Skeletal muscle tissue (tissue), 4 donors: ENCODE data around the gene VAV3. TPM values are rescaled to one million over a fixed set of nuclear protein-coding genes. Genes with fewer than 3 reads are reported as not detected.
"Not testable (repeated sequence)": the region's sequence is repeated elsewhere in the genome, so short reads cannot be mapped to it uniquely, and the experiment has no call there.

Experiments
- H3K27ac ChIP-seq: one replicate; pipeline ENCODE4 v1.7.0; 2013; ENCODE audit warnings: mild to moderate bottlenecking, low read depth, low read length, inconsistent platforms
- H3K27me3 ChIP-seq, 3 donors: one replicate each; pipeline ENCODE4 v1.7.0; 2013; ENCODE audit warnings: low read length in 3 of 3; ENCODE audit not compliant: control insufficient read depth in 3 of 3, insufficient read depth in 3 of 3
- H3K36me3 ChIP-seq, 3 donors: one replicate each; pipeline ENCODE4 v1.7.0; 2013; ENCODE audit warnings: low read length in 3 of 3; ENCODE audit not compliant: control insufficient read depth in 3 of 3, insufficient read depth in 3 of 3
- H3K4me1 ChIP-seq, 3 donors: one replicate each; pipeline ENCODE4 v1.7.0; 2013; ENCODE audit warnings: low read length in 3 of 3, mild to moderate bottlenecking in 3 of 3; ENCODE audit not compliant: control insufficient read depth in 3 of 3, insufficient read depth in 3 of 3
- H3K4me3 ChIP-seq, 3 donors: one replicate each; pipeline ENCODE4 v1.7.0; 2013; ENCODE audit warnings: low read length in 3 of 3
- H3K9ac ChIP-seq, 3 donors: one replicate each; pipeline ENCODE4 v1.7.0; 2013; ENCODE audit warnings: low read length in 3 of 3, mild to moderate bottlenecking in 3 of 3, moderate library complexity in 2 of 3, low read depth in 1 of 3
- H3K9me3 ChIP-seq, 3 donors: one replicate each; pipeline ENCODE4 v1.7.0; 2013; ENCODE audit warnings: low read length in 3 of 3; ENCODE audit not compliant: control insufficient read depth in 3 of 3
- total RNA-seq: library from RNA; depleted of rRNA; stranded (reverse); fragments of >200 nt; gene quantifications from one replicate; pipeline ENCODE4 v1.2.3, GENCODE V29; 2014
- donor health status: Osteomylitis.

Gene VAV3
- total RNA-seq, 1 donor from 2014 or later = 11.0 TPM

- H3K27ac ChIP-seq = no peak overlapping the region
- no peaks in the 10 kb centered on the region for H3K36me3 ChIP-seq
- no peak overlapping the region for H3K9ac ChIP-seq
- no peaks in the 10 kb centered on the region for H3K27me3 ChIP-seq
- H3K4me1 ChIP-seq = no peaks in the 10 kb centered on the region
- no peak overlapping the region for H3K4me3 ChIP-seq
- no peaks in the 10 kb centered on the region for H3K9me3 ChIP-seq
These were observed 261.9 kb downstream of the VAV3 start for GRCh38 chr1:107702946-107703571.

- not testable (repeated sequence) for H3K4me3 ChIP-seq, H3K9me3 ChIP-seq, H3K9ac ChIP-seq, H3K27ac ChIP-seq, H3K4me1 ChIP-seq, H3K27me3 ChIP-seq, H3K36me3 ChIP-seq
These were observed 264.3 kb downstream of the VAV3 start for GRCh38 chr1:107700651-107701050.

GRCh38 chr1:107698161-107698560 is 266.8 kb downstream of the VAV3 start:
- H3K36me3 ChIP-seq = no peaks in the 10 kb centered on the region
- no peaks in the 10 kb centered on the region for H3K27me3 ChIP-seq
- H3K4me1 ChIP-seq = no peaks in the 10 kb centered on the region
- H3K9ac ChIP-seq = no peak overlapping the region
- peaks cover 0 to 2% (median 0%) of the 10 kb centered on the region in 3 donors for H3K9me3 ChIP-seq
- no peak overlapping the region for H3K4me3 ChIP-seq
- no peak overlapping the region for H3K27ac ChIP-seq

GRCh38 chr1:107695341-107695740 is 269.6 kb downstream of the VAV3 start:
- H3K9ac ChIP-seq = no peak overlapping the region
- no peaks in the 10 kb centered on the region for H3K27me3 ChIP-seq
- H3K4me1 ChIP-seq = no peaks in the 10 kb centered on the region
- H3K27ac ChIP-seq = no peak overlapping the region
- no peak overlapping the region for H3K4me3 ChIP-seq
- no peaks in the 10 kb centered on the region for H3K36me3 ChIP-seq
- H3K9me3 ChIP-seq = peaks cover 0 to 2% (median 0%) of the 10 kb centered on the region in 3 donors

GRCh38 chr1:107692580-107693345 is 272.2 kb downstream of the VAV3 start:
- no peaks in the 10 kb centered on the region for H3K27me3 ChIP-seq
- H3K9me3 ChIP-seq = peaks cover 0 to 2% (median 0%) of the 10 kb centered on the region in 3 donors
- H3K27ac ChIP-seq = no peak overlapping the region
- H3K4me1 ChIP-seq = no peaks in the 10 kb centered on the region
- H3K4me3 ChIP-seq = no peak overlapping the region
- no peaks in the 10 kb centered on the region for H3K36me3 ChIP-seq
- no peak overlapping the region for H3K9ac ChIP-seq

- Histone ChIP-seq H3K4me1 (no peaks in the 10 kb centered on the region), H3K9ac (no peak overlapping the region), H3K27me3 (no peaks in the 10 kb centered on the region), H3K36me3 (no peaks in the 10 kb centered on the region), H3K27ac (no peak overlapping the region), H3K9me3 (peaks cover 0 to 2% (median 0%) of the 10 kb centered on the region in 3 donors), H3K4me3 (no peak overlapping the region)
These were observed 273.4 kb downstream of the VAV3 start for GRCh38 chr1:107691540-107691939.

- Histone ChIP-seq H3K4me1 (no peaks in the 10 kb centered on the region), H3K27me3 (no peaks in the 10 kb centered on the region), H3K27ac (no peak overlapping the region), H3K4me3 (no peak overlapping the region), H3K36me3 (no peaks in the 10 kb centered on the region), H3K9me3 (peaks cover 0 to 2% (median 0%) of the 10 kb centered on the region in 3 donors), H3K9ac (no peak overlapping the region)
These were observed 274.5 kb downstream of the VAV3 start for GRCh38 chr1:107690491-107690890.

GRCh38 chr1:107689733-107690132 is 275.2 kb downstream of the VAV3 start:
- H3K9me3 ChIP-seq = peaks cover 0 to 2% (median 0%) of the 10 kb centered on the region in 3 donors
- H3K27ac ChIP-seq = no peak overlapping the region
- no peak overlapping the region for H3K9ac ChIP-seq
- no peak overlapping the region for H3K4me3 ChIP-seq
- H3K4me1 ChIP-seq = no peaks in the 10 kb centered on the region
- no peaks in the 10 kb centered on the region for H3K27me3 ChIP-seq
- H3K36me3 ChIP-seq = no peaks in the 10 kb centered on the region

- Histone ChIP-seq H3K36me3 (no peaks in the 10 kb centered on the region), H3K9ac (no peak overlapping the region), H3K9me3 (peaks cover 0 to 2% (median 0%) of the 10 kb centered on the region in 3 donors), H3K4me3 (no peak overlapping the region), H3K4me1 (no peaks in the 10 kb centered on the region), H3K27me3 (no peaks in the 10 kb centered on the region), H3K27ac (no peak overlapping the region)
These were observed 275.8 kb downstream of the VAV3 start for GRCh38 chr1:107689159-107689558.
